Aorta (tissue), 5 donors: ENCODE measurements around the gene ABCC2. TPM values are rescaled to one million over a fixed set of nuclear protein-coding genes. Genes with fewer than 3 reads are reported as not detected.

Experiments used
- ATAC-seq: fragments of 200-7000 bp; cut with Tn5 transposase; one replicate; pipeline ENCODE4 v1.9.1; 2022; ENCODE audit warnings: moderate library complexity; ENCODE audit not compliant: low FRiP score
- DNase-seq, 2 donors: peaks; one replicate each; pipeline ENCODE4 v3.0.0-alpha.2; 2020
- H3K27ac ChIP-seq, 2 donors: one replicate each; pipeline ENCODE4 v1.5.1; 2013; ENCODE audit warnings: low read length in 2 of 2, mild to moderate bottlenecking in 2 of 2, moderate library complexity in 2 of 2, control low read depth in 1 of 2, inconsistent platforms in 1 of 2, low read depth in 1 of 2
- H3K27me3 ChIP-seq, 2 donors: one replicate each; pipeline ENCODE4 v1.6.1; 2013; ENCODE audit warnings: control low read depth in 1 of 2, low read length in 1 of 2, mild to moderate bottlenecking in 1 of 2, moderate library complexity in 1 of 2; ENCODE audit not compliant: insufficient read depth in 2 of 2, control insufficient read depth in 1 of 2
- H3K36me3 ChIP-seq, 2 donors: one replicate each; pipeline ENCODE4 v1.6.1; 2013; ENCODE audit warnings: control low read depth in 1 of 2, low read length in 1 of 2, mild to moderate bottlenecking in 1 of 2; ENCODE audit not compliant: insufficient read depth in 2 of 2, control insufficient read depth in 1 of 2
- H3K4me1 ChIP-seq, 2 donors: one replicate each; pipeline ENCODE4 v1.6.1; 2013; ENCODE audit warnings: low read length in 2 of 2, control low read depth in 1 of 2, mild to moderate bottlenecking in 1 of 2, moderate library complexity in 1 of 2; ENCODE audit not compliant: insufficient read depth in 2 of 2, control insufficient read depth in 1 of 2
- H3K4me3 ChIP-seq, 2 donors: one replicate each; pipeline ENCODE4 v1.5.1; 2013; ENCODE audit warnings: low read length in 2 of 2, control low read depth in 1 of 2, mild to moderate bottlenecking in 1 of 2
- H3K9me3 ChIP-seq: one replicate; pipeline ENCODE4 v1.6.1; 2013; ENCODE audit warnings: mild to moderate bottlenecking, low read length; ENCODE audit not compliant: control insufficient read depth
- WGBS, 2 donors: extraction: QIAGEN DNeasy Blood & Tissue Kit; methylation state at CpG; one replicate each; pipeline ENCODE4 v1.1.7; 2013; 5-methylcytosine and 5-hydroxymethylcytosine counted together
- intact Hi-C, 2 donors: fragments of 100-400 bp; cut with DNase I; formaldehyde crosslinking; loops; one replicate each; pipeline versions ENCODE4 v1.14.2 to v1.15.0; 2022
- polyA plus RNA-seq, 2 donors: library from polyadenylated mRNA; stranded (reverse); fragments of 200-250 nt; gene quantifications; one replicate each; pipeline ENCODE4 v1.2.3, GENCODE V29; 2013
- total RNA-seq, 2 donors: library from RNA; stranded (reverse); fragmentation: NEBNext Ultra II Directional; extraction: Animal tissue kit (Norgen Biotek cat#: 25700); gene quantifications; one replicate each; pipeline ENCODE4 v1.2.1, GENCODE V29; 2021
- donor health status: healthy with polysubstance abuse.
- donor health status: Bipolar disorder and iron deficiency.
- donor health status: DM: no; HTN: no; CAD: no.
- donor health status: DM: no; HTN: no; CAD: no.
- donor health status: DM: yes; HTN: yes; CAD: no.

Gene ABCC2
- total and polyA plus RNA-seq, 4 donors, result 0.33 to 4.5 (median 2.6) TPM

DNA sequence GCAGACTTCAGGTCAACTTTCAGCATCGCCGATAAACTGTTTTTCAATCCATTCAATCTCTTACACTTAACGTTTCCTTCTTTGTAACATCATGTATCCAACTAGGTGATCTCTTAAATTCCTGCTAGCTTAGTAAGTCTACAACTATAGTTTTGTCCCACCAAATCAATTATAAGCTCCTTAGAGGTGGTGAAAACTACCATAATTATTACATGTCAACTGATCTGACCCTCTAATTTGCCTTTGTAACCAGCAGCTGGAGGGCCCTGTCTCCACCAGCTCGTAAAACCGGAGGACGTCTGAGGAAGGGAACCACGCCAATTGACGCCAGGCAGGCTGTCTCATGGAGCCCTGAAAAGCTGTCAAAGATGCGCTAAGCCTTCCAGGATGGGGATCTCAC is 113.4 kb downstream of the ABCC2 start:
- Histone ChIP-seq H3K4me3 (no peak overlapping the region), H3K36me3 (peaks cover 5 to 6% of the 10 kb centered on the region in 2 donors), H3K4me1 (no peaks in the 10 kb centered on the region), H3K27me3 (no peaks in the 10 kb centered on the region), H3K27ac (no peak overlapping the region), H3K9me3 (no peaks in the 10 kb centered on the region)
- WGBS, 2 donors, result 89 to 92% methylated on average over 9 of the region's 9 CpGs
- no peak for DNase-seq
- ATAC-seq, result no peak
- intact Hi-C loops, result no loop called here

Other genes with a start within 250 kb of the ABCC2 start
- under 1 TPM in 1 of 2 donors, not detected in 1; 0.60 TPM for gene NKX2-3, start 249.7 kb upstream of the ABCC2 start, total RNA-seq
- gene NKX2-3, start 249.7 kb upstream of the ABCC2 start, polyA plus RNA-seq, result under 1 TPM; 0.05 to 0.50 TPM
- gene SLC25A28, start 162.2 kb upstream of the ABCC2 start, total RNA-seq, result 10 to 100 TPM; 43.9 to 47.0 TPM
- 100 to 1,000 TPM in 1 of 2 donors, 10 to 100 TPM in 1; 40.4 to 157 TPM for gene SLC25A28, start 162.2 kb upstream of the ABCC2 start, polyA plus RNA-seq
- 1 to 10 TPM; 8.2 to 8.6 TPM for gene ENTPD7, start 123.1 kb upstream of the ABCC2 start, total RNA-seq
- 1 to 10 TPM in 1 of 2 donors, under 1 TPM in 1; 0.95 to 2.0 TPM for gene ENTPD7, start 123.1 kb upstream of the ABCC2 start, polyA plus RNA-seq
- 10 to 100 TPM; 16.3 to 27.2 TPM for gene COX15, start 50.5 kb upstream of the ABCC2 start, total RNA-seq
- gene COX15, start 50.5 kb upstream of the ABCC2 start, polyA plus RNA-seq, result 10 to 100 TPM; 10.0 to 15.9 TPM
- 10 to 100 TPM; 16.5 to 22.4 TPM for gene CUTC, start 50.4 kb upstream of the ABCC2 start, total RNA-seq
- gene CUTC, start 50.4 kb upstream of the ABCC2 start, polyA plus RNA-seq, result 10 to 100 TPM; 19.4 to 20.2 TPM
- gene DNMBP, start 227.3 kb downstream of the ABCC2 start, total RNA-seq, result 10 to 100 TPM; 13.4 to 23.9 TPM
- gene DNMBP, start 227.3 kb downstream of the ABCC2 start, polyA plus RNA-seq, result 1 to 10 TPM; 5.5 to 8.9 TPM